Right kidney (tissue), 1 donor: ENCODE data around the gene OR10H1.
"Not testable (repeated sequence)": the region's sequence is repeated elsewhere in the genome, so short reads cannot be mapped to it uniquely, and the experiment has no call there.

Experiments used
- DNase-seq: peaks from one replicate; pipeline ENCODE4 v3.0.0-alpha.2; 2016

OR10H1 gene

GRCh38 chr19:15828611-15829305 is 13.3 kb upstream of the OR10H1 start:
- DNase-seq = not testable (repeated sequence)

DNA sequence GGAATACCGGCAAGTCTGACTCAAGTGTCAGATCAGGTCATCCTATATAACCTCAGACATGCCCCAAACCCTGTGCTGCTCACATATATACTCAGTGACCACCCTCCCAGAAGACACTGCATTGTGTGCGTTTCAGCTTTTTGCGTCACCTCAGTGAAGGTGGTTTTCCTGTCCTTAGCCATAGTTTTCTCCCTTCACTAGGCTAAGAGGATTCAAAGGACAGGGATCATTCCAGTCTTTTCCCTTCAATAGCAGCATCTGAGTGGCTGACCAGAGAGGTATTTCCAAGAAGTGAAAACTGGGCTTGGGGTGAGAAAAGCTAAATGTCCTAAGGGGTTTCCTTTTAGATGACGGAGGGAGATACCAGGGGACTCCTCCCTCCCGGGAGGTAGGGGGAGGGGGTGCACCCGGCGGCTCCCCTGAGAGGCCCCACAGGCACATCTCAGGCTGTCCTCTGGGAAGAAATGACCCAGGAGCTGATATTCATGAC is 12.7 kb upstream of the OR10H1 start:
- DNase-seq = no peak

DNA sequence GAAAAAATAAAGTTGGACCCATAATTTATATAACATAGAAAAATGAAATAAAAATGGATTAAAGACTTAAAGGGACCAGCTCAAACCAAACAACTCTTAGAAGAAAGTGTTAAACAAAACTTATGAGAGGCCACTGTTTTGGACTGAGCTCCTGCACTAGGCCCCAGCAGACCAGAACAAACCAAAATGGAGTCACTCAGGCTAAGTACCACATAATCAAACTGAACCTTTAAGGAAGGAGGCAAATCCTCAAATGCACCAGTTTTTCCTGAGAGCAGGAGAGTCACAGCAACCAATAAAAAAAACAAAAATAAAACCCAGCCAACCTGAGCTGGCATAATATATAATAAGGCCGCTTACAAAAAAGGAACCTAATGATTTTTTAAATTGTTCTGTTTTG is 10.3 kb upstream of the OR10H1 start:
- DNase-seq = no peak

- no peak for DNase-seq
Observed at GRCh38 chr19:15820646-15821045, 5.2 kb upstream of the OR10H1 start.

DNA sequence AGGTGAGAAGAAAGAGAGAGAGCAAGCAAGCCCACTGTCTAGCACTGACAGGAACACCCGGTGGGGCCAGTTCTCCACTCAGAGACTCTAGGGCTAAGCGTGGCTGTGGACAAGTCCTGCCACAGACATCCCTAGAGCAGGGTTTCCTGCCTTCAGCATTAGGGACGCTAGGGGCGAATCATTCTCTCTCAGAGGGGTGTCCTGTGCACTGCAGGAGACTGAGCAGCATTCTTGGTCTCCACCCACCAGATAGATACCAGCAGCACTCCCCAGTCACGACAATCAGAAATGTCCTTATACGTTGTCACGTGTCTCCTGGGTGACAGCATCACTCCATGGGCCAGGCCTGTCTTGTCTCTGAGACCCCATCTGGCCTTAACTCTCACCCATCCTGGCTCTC is 1.5 kb downstream of the OR10H1 start:
- no peak for DNase-seq

GRCh38 chr19:15812060-15812722 is 3.3 kb downstream of the OR10H1 start:
- no peak for DNase-seq

DNA sequence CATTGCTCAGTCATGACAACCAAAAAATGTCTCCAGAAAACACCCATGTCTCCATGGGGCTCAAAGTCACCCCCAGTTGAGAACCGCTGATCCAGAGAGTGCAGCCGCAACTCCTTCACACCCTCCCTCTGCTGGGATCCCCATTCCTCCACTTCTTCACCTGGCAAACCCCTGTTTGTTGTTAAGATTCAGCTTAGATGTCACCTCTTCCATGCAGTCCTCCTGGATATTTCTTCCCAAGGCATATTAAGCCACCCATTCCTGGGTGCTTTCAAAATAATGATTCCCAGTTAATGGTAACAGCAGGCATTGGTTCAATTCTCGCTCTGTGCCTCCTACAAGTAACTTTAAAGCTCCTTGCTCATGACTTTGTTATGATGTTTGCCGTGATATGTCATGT is 4.0 kb downstream of the OR10H1 start:
- no peak for DNase-seq

GRCh38 chr19:15810335-15810734 is 5.1 kb downstream of the OR10H1 start:
- DNase-seq = no peak

DNA sequence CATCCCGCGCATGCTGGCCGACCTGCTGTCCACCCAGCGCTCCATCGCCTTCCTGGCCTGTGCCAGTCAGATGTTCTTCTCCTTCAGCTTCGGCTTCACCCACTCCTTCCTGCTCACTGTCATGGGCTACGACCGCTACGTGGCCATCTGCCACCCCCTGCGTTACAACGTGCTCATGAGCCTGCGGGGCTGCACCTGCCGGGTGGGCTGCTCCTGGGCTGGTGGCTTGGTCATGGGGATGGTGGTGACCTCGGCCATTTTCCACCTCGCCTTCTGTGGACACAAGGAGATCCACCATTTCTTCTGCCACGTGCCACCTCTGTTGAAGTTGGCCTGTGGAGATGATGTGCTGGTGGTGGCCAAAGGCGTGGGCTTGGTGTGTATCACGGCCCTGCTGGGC is 21.2 kb downstream of the OR10H1 start:
- not testable (repeated sequence) for DNase-seq

DNA sequence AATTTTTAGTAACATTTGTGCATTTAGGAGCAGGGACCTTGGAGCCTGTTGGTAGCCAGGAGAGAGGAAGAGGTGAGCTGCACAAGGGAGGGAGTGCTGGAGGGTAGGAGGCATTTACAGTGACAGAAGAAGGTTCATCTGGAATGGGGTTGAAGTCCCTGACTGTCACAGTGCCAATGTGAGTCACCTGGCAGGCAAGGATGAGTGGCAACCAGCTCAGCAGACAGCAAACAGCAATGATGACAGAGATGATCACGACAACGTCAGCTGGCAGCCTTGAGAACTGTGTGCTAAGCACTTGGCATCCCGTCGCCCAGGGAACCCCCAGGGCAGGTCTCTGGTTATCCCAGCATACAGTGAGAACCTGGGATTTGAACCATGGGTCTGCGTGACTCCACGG is 25.4 kb downstream of the OR10H1 start:
- DNase-seq = no peak

- DNase-seq = no peak
Observed at GRCh38 chr19:15788594-15789270, 26.7 kb downstream of the OR10H1 start.

DNA sequence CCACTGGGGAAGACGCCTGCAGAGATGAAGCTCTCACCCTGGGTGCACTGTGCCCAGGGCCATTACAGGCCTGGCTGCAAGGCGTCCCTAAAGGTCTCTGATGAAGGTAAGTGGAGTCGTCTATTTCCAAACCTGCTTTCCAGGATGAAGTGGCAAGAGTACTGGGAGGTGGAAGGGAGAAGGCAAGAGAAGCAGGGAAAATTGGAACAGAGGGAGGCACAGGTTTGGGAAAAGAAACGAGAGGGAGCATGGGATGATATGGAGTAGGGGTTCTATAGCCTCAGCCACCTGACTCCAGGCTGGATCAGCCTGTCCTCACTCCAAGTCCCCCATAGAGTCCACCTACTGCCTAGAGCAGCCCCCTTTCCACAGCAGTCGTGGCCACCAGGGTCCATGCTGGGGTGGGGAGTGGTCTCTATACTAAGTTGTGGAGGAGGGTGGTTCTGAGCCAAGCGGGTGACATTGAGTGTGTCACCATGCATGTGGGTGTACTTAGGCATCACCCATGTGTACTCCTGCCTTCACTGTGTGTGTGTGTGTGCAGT is 27.8 kb downstream of the OR10H1 start, which contains the start of gene OR10H5:
TSS of gene OR10H5 (plus strand) at position 51 of the 545 bp plus-strand sequence. CDS start 6,388 bp downstream, outside the sequence.
- DNase-seq = no peak

DNA sequence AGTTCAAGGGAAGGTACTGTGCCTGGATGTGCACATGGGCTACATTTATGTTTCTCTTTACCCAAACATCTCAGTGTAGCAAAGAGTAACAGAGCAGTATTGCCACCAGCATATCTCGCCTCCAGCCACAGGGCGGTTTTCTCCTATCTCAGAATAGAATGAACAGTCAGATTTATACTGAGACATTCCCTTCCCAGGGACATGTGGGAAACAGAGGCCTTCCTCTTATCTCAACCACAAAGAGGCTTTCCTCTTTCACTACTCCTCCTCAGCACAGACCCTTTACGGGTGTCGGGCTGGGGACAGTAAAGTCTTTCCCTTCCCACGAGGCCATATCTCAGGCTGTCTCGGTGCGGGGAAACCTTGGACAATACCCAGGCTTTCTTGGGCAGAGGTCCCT is 32.6 kb downstream of the OR10H1 start:
- not testable (repeated sequence) for DNase-seq

- DNase-seq = no peak
Observed at GRCh38 chr19:15782211-15782610, 33.3 kb downstream of the OR10H1 start.

DNA sequence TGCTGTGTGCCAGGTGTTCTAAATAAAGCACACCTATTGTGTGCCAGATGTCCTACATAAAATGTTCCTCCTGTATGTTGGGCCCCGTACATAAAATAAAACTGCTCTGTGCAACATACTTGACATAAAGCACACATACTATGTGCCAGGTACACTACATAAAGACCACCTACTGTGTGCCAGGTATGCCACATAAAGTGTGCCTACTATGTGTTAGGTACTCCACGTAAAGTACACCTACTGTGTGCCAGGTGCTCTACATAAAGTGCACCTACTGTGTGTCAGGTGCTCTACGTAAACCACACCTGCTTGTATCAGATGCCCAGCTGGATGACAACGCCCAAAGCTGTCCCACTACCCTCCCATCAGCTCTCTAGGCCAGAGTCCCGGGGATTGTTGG is 33.8 kb downstream of the OR10H1 start:
- no peak for DNase-seq

- no peak for DNase-seq
Observed at GRCh38 chr19:15780610-15781418, 34.6 kb downstream of the OR10H1 start.

DNA sequence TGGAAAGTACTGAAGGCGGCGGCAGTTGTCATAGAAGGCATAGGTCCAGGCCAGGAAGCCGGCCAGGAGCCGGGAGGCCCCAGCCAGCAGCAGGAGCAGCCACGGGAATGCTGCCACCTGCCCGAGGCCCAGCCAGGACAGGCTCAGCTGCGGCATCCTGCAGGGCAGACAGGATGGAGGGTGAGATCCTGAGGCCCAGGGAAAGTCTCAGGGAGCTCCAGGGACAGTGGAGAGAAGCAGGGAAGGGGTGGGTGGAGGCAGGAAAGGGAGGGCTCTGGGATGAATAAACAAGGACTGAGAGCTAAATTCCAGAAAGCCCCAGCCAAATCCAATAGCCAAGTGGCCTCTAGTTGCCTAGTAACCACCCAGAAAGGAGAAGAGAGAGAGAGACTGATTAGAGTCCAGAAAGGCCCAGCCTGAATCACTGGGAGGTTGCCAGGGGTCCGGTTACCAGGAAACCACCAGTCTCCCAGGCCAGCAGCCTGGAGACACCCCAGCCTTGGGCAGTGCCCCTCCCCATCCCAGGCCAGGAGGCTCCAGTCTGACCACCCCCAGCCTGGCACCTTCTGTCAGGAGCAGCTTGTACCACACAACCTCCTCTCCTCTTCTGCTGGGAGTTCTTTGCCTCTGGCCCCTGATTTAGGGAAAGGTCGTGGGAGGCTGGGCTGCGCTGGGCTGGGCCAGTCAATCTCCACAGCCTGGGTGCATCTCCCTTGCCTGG is 35.5 kb downstream of the OR10H1 start:
- no peak for DNase-seq

GRCh38 chr19:15776991-15777970 is 38.2 kb downstream of the OR10H1 start:
- DNase-seq = no peak

GRCh38 chr19:15776264-15776663 is 39.2 kb downstream of the OR10H1 start:
- DNase-seq = no peak

DNA sequence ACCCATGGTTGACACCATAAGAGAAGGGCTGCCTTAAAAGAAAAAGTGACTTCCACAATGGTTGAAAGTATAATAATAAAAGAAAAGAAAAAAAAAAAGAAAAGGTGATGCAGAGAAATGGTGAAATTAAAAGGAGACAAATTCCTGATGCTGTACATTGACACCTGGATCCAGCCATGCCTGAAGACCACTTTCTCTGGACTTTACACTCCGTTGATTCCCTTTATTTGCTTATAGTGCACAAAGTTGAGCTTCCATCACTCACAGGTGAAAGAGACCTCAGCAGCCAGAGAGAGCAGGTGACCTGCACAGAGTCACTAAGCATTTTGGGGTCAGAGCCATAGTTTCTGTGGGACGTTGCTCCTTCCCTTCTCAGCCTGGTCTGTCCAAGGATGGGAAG is 40.2 kb downstream of the OR10H1 start:
- no peak for DNase-seq
